ENCODE measurements around the gene DTWD2. TPM values are rescaled to one million over a fixed set of nuclear protein-coding genes. Genes with fewer than 3 reads are reported as not detected.

Gene DTWD2
- total RNA-seq, 1 experiment from 2014 or later: 10.0 TPM

GRCh38 chr5:119031011-119031886, 42.9 kb upstream of the DTWD2 start:
- CTCF ChIA-PET: no interaction called here
- POLR2A ChIA-PET: no interaction called here
- H3K4me3 ChIP-seq (ENCODE audit: low read depth in 2 of 2, low read length in 2 of 2): no peak overlapping the region
- H3K4me1 ChIP-seq (ENCODE audit: control insufficient read depth, insufficient read depth, low read length): no peaks in the 10 kb centered on the region
- ATAC-seq (no peak), DNase-seq (ENCODE audit: low read depth, low spot score) (no peak)
- intact Hi-C loops (cut with micrococcal nuclease; ENCODE audit: unreplicated experiment) (no loop called here), in situ Hi-C loops (cut with HindIII; ENCODE audit: low pct_unique_long_range_greater_than_20kb, low sequenced_read_pairs) (no loop called here)
- BruUV-seq (replicated peaks): no TSS peak
- TF ChIP-seq POLR2AphosphoS5 (IDR thresholded peaks at IDR 0.05; ENCODE audit: low read depth, low read length): no peak
- TF ChIP-seq TCF7L2 (IDR thresholded peaks at IDR 0.05; ENCODE audit: low read depth, low read length): no peak
- no peak for TF ChIP-seq SIN3A (IDR thresholded peaks at IDR 0.05; ENCODE audit: borderline replicate concordance, insufficient read depth, low read depth, low read length)
- TF ChIP-seq, protein P1, sequence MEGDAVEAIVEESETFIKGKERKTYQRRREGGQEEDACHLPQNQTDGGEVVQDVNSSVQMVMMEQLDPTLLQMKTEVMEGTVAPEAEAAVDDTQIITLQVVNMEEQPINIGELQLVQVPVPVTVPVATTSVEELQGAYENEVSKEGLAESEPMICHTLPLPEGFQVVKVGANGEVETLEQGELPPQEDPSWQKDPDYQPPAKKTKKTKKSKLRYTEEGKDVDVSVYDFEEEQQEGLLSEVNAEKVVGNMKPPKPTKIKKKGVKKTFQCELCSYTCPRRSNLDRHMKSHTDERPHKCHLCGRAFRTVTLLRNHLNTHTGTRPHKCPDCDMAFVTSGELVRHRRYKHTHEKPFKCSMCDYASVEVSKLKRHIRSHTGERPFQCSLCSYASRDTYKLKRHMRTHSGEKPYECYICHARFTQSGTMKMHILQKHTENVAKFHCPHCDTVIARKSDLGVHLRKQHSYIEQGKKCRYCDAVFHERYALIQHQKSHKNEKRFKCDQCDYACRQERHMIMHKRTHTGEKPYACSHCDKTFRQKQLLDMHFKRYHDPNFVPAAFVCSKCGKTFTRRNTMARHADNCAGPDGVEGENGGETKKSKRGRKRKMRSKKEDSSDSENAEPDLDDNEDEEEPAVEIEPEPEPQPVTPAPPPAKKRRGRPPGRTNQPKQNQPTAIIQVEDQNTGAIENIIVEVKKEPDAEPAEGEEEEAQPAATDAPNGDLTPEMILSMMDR (IDR thresholded peaks at IDR 0.05): no peak
- no peak overlapping the region for H3K27ac ChIP-seq (ENCODE audit: low read length)
- no peaks in the 10 kb centered on the region for H3K9me3 ChIP-seq (ENCODE audit: control insufficient read depth, insufficient read depth, low read depth, low read length)
- H3K27me3 ChIP-seq (ENCODE audit: control insufficient read depth, insufficient read depth, low read length): no peaks in the 10 kb centered on the region
- H3K36me3 ChIP-seq (ENCODE audit: control insufficient read depth, insufficient read depth, low read length): no peaks in the 10 kb centered on the region

- in situ Hi-C loops (cut with HindIII; ENCODE audit: low pct_unique_long_range_greater_than_20kb, low sequenced_read_pairs): no loop called here
- H3K27ac ChIP-seq (ENCODE audit: low read length): no peak overlapping the region
- H3K27me3 ChIP-seq (ENCODE audit: control insufficient read depth, insufficient read depth, low read length): no peaks in the 10 kb centered on the region
- ChIA-PET CTCF (no interaction called here), POLR2A (no interaction called here)
- intact Hi-C loops (cut with micrococcal nuclease; ENCODE audit: unreplicated experiment): loop anchor here (10.0 kb wide), 1 partner anchor 306 kb away; no protein-coding TSS in a partner anchor
- no peak for DNase-seq (ENCODE audit: low read depth, low spot score)
- no peaks in the 10 kb centered on the region for H3K36me3 ChIP-seq (ENCODE audit: control insufficient read depth, insufficient read depth, low read length)
- no TSS peak for BruUV-seq (replicated peaks)
- H3K4me1 ChIP-seq (ENCODE audit: control insufficient read depth, insufficient read depth, low read length): no peaks in the 10 kb centered on the region
- no peak for TF ChIP-seq SIN3A (IDR thresholded peaks at IDR 0.05; ENCODE audit: borderline replicate concordance, insufficient read depth, low read depth, low read length)
- no peak for TF ChIP-seq TCF7L2 (IDR thresholded peaks at IDR 0.05; ENCODE audit: low read depth, low read length)
- TF ChIP-seq, protein P2, sequence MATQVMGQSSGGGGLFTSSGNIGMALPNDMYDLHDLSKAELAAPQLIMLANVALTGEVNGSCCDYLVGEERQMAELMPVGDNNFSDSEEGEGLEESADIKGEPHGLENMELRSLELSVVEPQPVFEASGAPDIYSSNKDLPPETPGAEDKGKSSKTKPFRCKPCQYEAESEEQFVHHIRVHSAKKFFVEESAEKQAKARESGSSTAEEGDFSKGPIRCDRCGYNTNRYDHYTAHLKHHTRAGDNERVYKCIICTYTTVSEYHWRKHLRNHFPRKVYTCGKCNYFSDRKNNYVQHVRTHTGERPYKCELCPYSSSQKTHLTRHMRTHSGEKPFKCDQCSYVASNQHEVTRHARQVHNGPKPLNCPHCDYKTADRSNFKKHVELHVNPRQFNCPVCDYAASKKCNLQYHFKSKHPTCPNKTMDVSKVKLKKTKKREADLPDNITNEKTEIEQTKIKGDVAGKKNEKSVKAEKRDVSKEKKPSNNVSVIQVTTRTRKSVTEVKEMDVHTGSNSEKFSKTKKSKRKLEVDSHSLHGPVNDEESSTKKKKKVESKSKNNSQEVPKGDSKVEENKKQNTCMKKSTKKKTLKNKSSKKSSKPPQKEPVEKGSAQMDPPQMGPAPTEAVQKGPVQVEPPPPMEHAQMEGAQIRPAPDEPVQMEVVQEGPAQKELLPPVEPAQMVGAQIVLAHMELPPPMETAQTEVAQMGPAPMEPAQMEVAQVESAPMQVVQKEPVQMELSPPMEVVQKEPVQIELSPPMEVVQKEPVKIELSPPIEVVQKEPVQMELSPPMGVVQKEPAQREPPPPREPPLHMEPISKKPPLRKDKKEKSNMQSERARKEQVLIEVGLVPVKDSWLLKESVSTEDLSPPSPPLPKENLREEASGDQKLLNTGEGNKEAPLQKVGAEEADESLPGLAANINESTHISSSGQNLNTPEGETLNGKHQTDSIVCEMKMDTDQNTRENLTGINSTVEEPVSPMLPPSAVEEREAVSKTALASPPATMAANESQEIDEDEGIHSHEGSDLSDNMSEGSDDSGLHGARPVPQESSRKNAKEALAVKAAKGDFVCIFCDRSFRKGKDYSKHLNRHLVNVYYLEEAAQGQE (IDR thresholded peaks at IDR 0.05; ENCODE audit: insufficient read depth in 1 of 2, low read depth in 2 of 2, low read length in 1 of 2): no peak
- TF ChIP-seq POLR2AphosphoS5 (IDR thresholded peaks at IDR 0.05; ENCODE audit: low read depth, low read length): no peak
- TF ChIP-seq, protein P1 (IDR thresholded peaks at IDR 0.05): no peak
- no peak overlapping the region for H3K4me3 ChIP-seq (ENCODE audit: low read depth in 2 of 2, low read length in 2 of 2)
- H3K9me3 ChIP-seq (ENCODE audit: control insufficient read depth, insufficient read depth, low read depth, low read length): no peaks in the 10 kb centered on the region
- no peak for ATAC-seq
Measured at GRCh38 chr5:119028575-119028974, 40.2 kb upstream of the DTWD2 start.
